AG10803 (cell line): Measurements from ENCODE around the gene LLGL2.
"Not testable (repeated sequence)": the region's sequence is repeated elsewhere in the genome, so short reads cannot be mapped to it uniquely, and the experiment has no call there.

Source experiments
- DNase-seq: peaks from one replicate; pipeline ENCODE4 v3.0.0; 2010; ENCODE audit warnings: low read depth
- H3K4me3 ChIP-seq: 2 replicates; pipeline ENCODE4 v1.5.1; 2011; ENCODE audit warnings: mild to moderate bottlenecking, low read length, control low read depth
- TF ChIP-seq, protein P1 (sequence below): conservative IDR thresholded peaks from 2 replicates; pipeline ENCODE4 v1.5.1; 2011; ENCODE audit warnings: mild to moderate bottlenecking, low read length, control low read depth, inconsistent platforms

The LLGL2 gene

DNA sequence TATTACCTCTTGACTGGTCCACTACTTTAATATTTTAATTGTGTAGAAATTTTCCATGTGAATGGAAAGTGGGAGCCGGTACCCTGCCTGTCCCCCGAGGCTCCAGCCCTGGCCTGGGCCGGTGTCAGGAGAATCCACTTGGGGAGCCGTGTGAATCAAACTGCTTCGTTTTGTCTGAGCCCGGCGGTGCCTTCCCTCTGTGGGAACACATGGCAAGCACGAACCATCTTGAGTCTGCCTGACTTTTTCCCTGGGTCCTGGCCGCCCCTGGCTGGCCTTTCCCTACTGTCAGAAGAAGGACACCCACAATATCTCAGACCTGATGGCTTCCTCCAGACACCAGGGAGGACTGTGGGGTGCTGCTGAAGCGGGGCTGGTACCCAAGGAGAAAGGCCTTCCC, 49.7 kb downstream of the LLGL2 start:
- TF ChIP-seq, protein P1, sequence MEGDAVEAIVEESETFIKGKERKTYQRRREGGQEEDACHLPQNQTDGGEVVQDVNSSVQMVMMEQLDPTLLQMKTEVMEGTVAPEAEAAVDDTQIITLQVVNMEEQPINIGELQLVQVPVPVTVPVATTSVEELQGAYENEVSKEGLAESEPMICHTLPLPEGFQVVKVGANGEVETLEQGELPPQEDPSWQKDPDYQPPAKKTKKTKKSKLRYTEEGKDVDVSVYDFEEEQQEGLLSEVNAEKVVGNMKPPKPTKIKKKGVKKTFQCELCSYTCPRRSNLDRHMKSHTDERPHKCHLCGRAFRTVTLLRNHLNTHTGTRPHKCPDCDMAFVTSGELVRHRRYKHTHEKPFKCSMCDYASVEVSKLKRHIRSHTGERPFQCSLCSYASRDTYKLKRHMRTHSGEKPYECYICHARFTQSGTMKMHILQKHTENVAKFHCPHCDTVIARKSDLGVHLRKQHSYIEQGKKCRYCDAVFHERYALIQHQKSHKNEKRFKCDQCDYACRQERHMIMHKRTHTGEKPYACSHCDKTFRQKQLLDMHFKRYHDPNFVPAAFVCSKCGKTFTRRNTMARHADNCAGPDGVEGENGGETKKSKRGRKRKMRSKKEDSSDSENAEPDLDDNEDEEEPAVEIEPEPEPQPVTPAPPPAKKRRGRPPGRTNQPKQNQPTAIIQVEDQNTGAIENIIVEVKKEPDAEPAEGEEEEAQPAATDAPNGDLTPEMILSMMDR, result no peak
- DNase-seq, result no peak

DNA sequence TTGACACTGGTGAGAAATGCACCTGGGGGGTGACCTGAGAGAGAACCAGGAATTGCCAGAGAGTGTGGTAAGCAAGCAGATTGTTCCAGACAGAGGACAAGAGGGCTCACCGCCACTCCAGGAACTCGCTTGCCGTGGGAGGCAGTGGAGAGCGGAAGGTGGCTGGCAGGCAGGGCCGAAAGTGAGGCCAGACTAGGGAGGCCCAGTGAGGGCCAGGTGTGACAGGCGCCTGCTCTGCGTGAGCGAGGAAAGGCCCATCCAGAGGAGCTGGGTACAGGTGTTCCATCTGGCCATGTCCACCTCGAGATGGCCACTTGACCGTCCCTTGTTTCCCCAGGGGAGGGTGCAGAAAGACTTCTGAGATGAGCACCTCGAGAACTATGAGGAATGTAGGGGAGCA, 50.2 kb downstream of the LLGL2 start:
- DNase-seq, result no peak
- TF ChIP-seq, protein P1, result no peak
- H3K4me3 ChIP-seq, result no peak overlapping the region

More for the DNA sequence above, 49.7 kb downstream of the LLGL2 start:
- no peak overlapping the region for H3K4me3 ChIP-seq

DNA sequence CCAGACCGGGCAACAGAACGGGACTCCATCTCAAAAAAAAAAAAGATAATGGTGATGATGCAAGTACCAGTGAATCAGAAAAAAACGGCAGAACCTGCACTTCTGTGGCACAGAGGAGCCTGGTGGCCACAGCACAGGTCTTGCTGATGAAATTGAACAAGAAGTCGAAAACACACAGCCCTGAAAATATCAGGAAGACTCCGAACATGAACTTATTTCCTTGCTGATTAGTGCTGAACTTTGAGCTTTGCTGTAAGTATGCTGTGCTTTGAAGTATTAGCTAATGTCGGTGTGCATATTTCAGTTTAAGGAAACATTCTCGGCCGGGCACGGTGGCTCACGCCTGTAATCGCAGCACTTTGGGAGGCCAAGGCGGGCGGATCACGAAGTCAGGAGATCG, 51.2 kb downstream of the LLGL2 start:
- DNase-seq, result no peak
- TF ChIP-seq, protein P1, result no peak
- H3K4me3 ChIP-seq, result no peak overlapping the region

DNA sequence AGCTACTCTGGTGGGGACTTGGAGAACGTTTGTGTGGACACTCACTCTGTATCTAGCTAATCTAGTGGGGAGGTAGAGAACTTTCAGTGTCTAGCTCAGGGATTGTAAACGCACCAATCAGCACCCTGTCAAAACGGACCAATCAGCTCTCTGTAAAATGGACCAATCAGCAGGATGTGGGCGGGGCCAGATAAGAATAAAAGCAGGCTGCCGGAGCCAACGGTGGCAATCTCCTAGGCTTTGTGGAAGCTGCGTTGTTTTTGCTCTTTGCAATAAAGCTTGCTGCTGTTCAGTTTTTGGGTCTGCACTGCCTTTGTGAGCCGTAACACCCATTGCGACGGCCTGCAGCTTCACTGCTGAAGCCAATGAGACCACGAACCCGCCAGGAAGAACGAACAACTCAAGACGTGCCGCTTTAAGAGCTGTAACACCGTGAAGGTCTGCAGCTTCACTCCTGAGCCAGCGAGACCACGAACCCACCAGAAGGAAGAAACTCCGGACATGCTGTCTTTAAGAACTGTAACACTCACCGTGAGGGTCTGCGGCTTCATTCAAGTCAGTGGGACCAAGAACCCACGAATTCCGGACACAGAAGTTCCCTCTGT, 55.7 kb downstream of the LLGL2 start:
- not testable (repeated sequence) for H3K4me3 ChIP-seq, DNase-seq

DNA sequence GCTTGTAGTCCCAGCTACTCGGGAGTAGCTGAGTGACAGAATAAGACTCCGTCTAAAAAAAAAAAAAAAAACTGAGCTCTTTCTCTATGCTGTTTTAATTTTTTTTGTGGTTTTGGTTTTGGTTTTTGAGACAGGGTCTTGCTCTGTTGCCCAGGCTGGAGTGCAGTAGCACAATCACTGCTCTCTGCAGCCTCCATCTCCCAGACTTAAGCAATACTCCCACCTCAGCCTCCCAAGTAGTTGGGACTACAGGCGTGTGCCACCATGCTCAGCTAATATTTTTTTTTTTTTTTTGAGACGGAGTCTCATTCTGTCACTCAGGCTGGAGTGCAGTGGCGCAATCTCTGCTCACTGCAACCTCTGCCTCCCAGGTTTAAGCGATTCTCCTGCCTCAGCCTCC, 57.7 kb downstream of the LLGL2 start:
- not testable (repeated sequence) for DNase-seq, H3K4me3 ChIP-seq

DNA sequence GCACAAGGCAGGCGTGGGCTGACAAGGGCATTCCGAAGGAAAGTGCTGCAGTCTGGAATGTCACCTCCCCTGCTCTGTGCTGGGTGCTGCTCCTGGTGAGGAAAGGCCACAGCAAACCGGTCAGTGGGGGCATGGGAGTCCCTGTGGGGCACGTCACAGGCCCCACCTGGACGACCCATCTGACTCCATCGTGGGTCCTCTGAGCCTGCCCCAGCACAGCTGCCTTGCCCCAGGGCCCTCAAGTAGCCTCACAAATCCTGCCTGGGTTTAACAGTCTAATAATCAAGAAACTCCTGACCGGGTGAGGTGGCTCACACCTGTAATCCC, 59.3 kb downstream of the LLGL2 start:
- H3K4me3 ChIP-seq, result no peak overlapping the region
- TF ChIP-seq, protein P1, result no peak
- no peak for DNase-seq

DNA sequence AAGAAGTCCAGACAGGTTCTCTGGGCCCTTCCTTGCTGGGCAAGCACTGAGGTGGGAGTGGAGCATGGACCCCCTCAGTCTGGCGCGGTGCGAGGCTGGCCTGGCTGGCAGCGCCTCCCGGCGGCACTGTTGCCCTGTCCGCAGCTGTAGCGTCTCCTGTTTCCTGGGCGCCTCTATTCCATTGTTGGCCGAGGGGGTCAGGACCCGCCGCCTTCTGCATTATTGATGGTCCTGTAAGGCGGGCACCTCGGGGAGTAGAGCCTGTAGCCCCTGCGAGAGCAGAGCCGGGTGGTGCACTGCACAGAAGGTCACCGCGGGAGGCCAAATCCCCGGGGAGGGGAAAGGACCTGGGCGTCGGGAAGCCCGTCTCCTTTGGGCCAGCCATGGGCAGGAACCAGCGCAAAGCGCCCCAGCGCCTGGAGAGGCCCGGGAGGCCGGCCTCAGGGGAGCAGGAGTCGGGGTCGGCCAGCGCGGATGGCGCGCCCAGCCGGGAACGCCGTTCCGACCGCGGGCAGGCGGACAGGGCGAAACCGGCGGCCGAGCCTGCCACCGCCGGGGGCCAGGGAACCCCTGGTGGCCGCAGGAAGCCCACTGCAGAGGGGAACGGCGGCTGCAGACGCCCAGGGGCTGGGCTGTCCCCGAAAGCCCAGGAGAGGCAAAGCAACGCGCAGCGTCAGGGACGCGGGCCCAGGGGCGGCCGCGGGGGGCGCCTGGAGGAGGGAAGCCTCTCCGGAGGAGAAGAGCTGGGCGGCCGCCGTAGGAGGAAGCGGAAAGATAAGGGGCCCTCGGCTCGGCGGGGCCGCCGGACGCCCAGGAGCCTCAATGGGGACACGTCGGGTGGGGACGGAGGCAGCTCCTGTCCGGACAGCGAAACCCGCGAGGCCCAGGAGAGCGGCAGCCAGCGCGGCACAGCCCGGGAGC, 62.4 kb downstream of the LLGL2 start, which contains the start of gene MYO15B:
MYO15B (plus strand) TSS at position 126 of the 921 bp plus-strand sequence; CDS start at position 384, 258 bp downstream.
- TF ChIP-seq, protein P1, result 0 out of 2 replicates have a peak, but pooled peaks have one; percentile 3
- no peak for DNase-seq
- H3K4me3 ChIP-seq, result peak within 1 kb of the TSS; percentile 9; the same call in 1 of the 2 replicates

DNA sequence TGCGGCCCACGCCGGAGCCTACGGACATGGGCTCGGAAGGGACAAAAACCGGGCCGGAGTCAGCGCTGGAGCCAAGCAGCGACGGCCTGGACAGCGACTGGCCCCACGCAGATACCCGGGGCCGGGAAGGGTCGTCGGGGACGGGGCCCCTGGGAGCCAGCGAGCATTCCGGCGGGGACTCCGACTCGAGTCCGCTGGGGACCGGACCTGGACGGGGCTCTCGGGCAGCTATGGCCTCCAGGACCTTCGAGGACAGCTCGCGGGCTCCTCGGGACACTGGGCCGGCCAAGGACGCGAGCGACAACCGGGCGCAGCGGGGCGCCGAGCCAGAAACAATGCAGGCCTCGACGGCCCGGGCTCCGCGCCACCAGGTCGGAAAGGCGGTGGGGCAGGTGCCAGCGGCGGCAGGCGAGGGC, 63.1 kb downstream of the LLGL2 start:
- DNase-seq, result no peak
- TF ChIP-seq, protein P1, result no peak
- peak overlapping the region; percentile 9; the same call in 1 of the 2 replicates for H3K4me3 ChIP-seq
